Left ventricle myocardium inferior (tissue), 1 donor: ENCODE data around the gene MEIS2. TPM values are rescaled to one million over a fixed set of nuclear protein-coding genes. Genes with fewer than 3 reads are reported as not detected.

Experiments used
- DNase-seq: peaks from one replicate; pipeline ENCODE4 v3.0.0-alpha.2; 2020
- H3K27ac ChIP-seq: fragments of 200-600 bp; replicated peaks from 2 replicates; pipeline ENCODE4 v1.8.0; 2021
- H3K27me3 ChIP-seq: fragments of 200-600 bp; 2 replicates; pipeline ENCODE4 v1.8.0; 2021; ENCODE audit warnings: low read depth
- H3K36me3 ChIP-seq: fragments of 200-600 bp; 2 replicates; pipeline ENCODE4 v1.8.0; 2021
- H3K4me1 ChIP-seq: fragments of 200-600 bp; 2 replicates; pipeline ENCODE4 v1.8.0; 2021
- H3K4me3 ChIP-seq: fragments of 200-600 bp; 2 replicates; pipeline ENCODE4 v1.8.0; 2021; ENCODE audit warnings: mild to moderate bottlenecking, moderate library complexity
- H3K9me3 ChIP-seq: fragments of 200-600 bp; replicated peaks from 2 replicates; pipeline ENCODE4 v1.8.0; 2021
- CTCF ChIP-seq: fragments of 200-600 bp; IDR thresholded peaks from 2 replicates; pipeline ENCODE4 v1.8.0; 2021; ENCODE audit warnings: antibody characterized with exemption, mild to moderate bottlenecking, borderline replicate concordance
- intact Hi-C: fragments of 100-400 bp; cut with micrococcal nuclease; formaldehyde crosslinking; loops from one replicate; pipeline ENCODE4 v1.11.0; 2022
- total RNA-seq: library from RNA; stranded (reverse); fragmentation: NEBNext Ultra II Directional; extraction: Animal tissue kit (Norgen Biotek cat#: 25700); gene quantifications from one replicate; pipeline ENCODE4 v1.2.1, GENCODE V29; 2021
- donor health status: DM: no; HTN: yes; CAD: no; lungs with severe emphysema.

MEIS2 gene
- total RNA-seq, 1 donor from 2014 or later = 36.0 TPM

DNA sequence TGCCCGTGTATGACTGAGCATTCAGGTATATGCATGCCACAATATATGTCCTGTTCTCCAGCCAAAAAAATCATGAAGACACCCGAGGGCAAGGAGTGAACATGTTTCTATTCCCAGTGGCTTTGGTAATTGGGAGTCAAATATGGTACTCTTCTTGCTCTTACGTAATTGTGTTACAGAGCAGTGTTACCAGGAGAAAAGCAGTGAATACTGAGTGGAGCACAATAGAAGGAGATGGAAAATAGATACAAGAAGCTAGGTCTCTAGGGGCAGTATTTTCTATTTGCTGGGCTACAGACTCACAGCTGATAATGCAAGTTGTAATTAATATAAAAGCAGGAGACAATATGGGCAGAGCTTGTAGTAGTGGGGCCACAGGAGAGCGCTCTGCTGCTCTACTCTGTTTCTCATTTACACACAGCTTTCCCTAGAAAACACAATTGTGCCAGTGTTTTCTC lies 13.2 kb downstream of the MEIS2 start:
- H3K27ac ChIP-seq = peak overlapping the region; percentile 69
- no peak for TF ChIP-seq CTCF
- no peaks in the 10 kb centered on the region for H3K9me3 ChIP-seq
- H3K27me3 ChIP-seq = no peaks in the 10 kb centered on the region
- no peak overlapping the region for H3K4me3 ChIP-seq
- DNase-seq = no peak
- intact Hi-C loops = no loop called here
- peaks cover 12% of the 10 kb centered on the region for H3K36me3 ChIP-seq
- H3K4me1 ChIP-seq = peaks cover 99% of the 10 kb centered on the region

- peaks cover 99% of the 10 kb centered on the region for H3K4me1 ChIP-seq
- no peak for TF ChIP-seq CTCF
- peak overlapping the region; percentile 69 for H3K27ac ChIP-seq
Measured at GRCh38 chr15:37086521-37086920, 13.8 kb downstream of the MEIS2 start.

GRCh38 chr15:37086120-37086519 lies 14.2 kb downstream of the MEIS2 start:
- Histone ChIP-seq H3K4me1 (peaks cover 99% of the 10 kb centered on the region), H3K9me3 (no peaks in the 10 kb centered on the region), H3K27me3 (no peaks in the 10 kb centered on the region), H3K36me3 (peaks cover 12% of the 10 kb centered on the region), H3K27ac (peak overlapping the region; percentile 69), H3K4me3 (peak overlapping the region; percentile 17)
- no peak for DNase-seq
- intact Hi-C loops = no loop called here
- no peak for TF ChIP-seq CTCF

More at GRCh38 chr15:37086521-37086920, 13.8 kb downstream of the MEIS2 start:
- Histone ChIP-seq H3K4me3 (no peak overlapping the region), H3K27me3 (no peaks in the 10 kb centered on the region), H3K9me3 (no peaks in the 10 kb centered on the region), H3K36me3 (peaks cover 12% of the 10 kb centered on the region)
- intact Hi-C loops = no loop called here
- no peak for DNase-seq

- Histone ChIP-seq H3K36me3 (peaks cover 12% of the 10 kb centered on the region), H3K4me1 (peaks cover 100% of the 10 kb centered on the region), H3K27me3 (no peaks in the 10 kb centered on the region), H3K9me3 (no peaks in the 10 kb centered on the region), H3K27ac (peak overlapping the region; percentile 69), H3K4me3 (no peak overlapping the region)
- DNase-seq = no peak
- intact Hi-C loops = no loop called here
- TF ChIP-seq CTCF = no peak
Measured at GRCh38 chr15:37084602-37085001, 15.7 kb downstream of the MEIS2 start.

DNA sequence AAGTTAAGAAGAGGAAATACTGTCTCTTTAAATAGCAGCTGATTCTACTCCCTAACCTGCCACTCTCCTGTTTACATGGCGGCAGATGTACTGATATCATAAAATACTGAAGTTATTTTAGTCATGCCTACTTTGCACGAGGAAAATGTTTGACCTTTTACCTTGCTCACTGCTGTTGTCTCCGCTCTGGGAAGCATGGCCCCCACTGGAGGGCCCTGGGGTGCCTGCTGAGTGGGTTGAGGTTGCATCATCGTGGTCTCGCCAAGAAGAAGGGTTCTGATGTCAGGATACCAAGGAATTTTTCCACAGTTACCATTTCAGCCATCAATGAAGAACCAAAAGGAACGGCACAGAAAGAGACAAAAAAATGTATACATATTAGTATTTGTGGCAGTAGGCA lies 16.7 kb downstream of the MEIS2 start:
- TF ChIP-seq CTCF = no peak
- no peaks in the 10 kb centered on the region for H3K9me3 ChIP-seq
- intact Hi-C loops = no loop called here
- peak overlapping the region; percentile 69 for H3K27ac ChIP-seq
- no peak for DNase-seq
- H3K36me3 ChIP-seq = peaks cover 12% of the 10 kb centered on the region
- H3K4me3 ChIP-seq = no peak overlapping the region
- peaks cover 100% of the 10 kb centered on the region for H3K4me1 ChIP-seq
- no peaks in the 10 kb centered on the region for H3K27me3 ChIP-seq
